Measurements from ENCODE around the gene AGRN.
"Not testable (repeated sequence)": the region's sequence is repeated elsewhere in the genome, so short reads cannot be mapped to it uniquely, and the experiment has no call there.

The AGRN gene

DNA sequence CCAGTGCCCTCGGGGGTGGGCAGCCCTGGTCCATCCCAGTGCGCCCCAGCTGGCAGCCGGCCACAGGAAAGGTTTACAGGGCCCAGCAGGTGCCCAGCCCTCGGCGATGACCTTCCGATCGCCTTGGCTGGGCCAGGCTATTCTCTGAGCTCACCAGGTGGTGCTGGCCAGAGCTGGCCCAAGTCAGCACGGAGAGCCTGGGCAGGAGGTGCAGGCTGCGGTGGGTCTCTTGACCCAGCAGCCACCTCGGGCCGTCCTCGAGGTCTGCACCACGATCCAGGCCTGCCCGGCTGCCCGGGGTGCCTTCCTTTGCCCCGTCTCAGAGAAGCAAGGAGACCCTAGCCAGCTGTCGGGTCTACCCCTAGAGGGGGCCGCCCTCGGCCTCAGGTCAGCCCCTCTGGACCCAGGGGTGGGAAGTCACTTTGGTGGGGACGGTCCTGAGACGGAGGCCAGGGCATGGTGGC lies 38.4 kb upstream of the AGRN start:
- no peak for DNase-seq

- DNase-seq: no peak
Observed at GRCh38 chr1:981955-982558, 37.9 kb upstream of the AGRN start, which contains the start of gene PERM1. Gene PERM1, minus strand, starts transcription at chr1:982093. Its CDS starts 1,064 bp downstream, at chr1:981029.

DNA sequence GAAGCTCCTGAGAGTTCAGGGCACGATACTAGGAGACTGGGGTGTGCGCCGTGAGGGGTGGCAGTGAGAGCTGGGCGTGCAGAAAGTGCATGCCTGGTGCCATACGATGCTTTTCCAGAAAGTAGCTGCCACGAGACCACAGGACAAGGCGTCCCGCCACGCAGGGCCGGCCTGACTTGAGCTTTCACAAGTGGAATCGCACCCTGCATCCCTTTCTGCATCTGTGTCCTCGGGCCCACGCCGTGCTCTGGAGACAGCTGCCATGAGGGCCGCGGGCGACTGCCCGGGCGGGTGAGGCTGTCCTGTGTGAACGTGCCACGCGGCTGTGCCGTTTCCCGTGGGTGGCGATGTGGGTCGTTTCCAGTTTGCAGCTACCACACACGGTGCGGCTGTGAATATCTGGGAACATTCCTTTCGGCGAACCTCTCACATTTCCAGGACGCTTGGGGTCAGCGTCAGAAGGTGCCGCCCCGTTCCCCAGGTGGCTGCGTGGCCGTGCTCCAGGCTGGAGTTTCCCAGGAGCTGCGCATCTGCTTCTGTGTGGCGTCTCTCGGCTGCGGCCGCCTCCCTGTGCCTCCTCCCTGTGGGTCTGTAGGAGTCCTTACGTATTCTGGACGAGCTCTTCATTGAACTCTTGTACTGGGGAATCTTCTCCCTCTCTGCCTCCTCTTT lies 37.0 kb upstream of the AGRN start:
- no peak for DNase-seq

DNA sequence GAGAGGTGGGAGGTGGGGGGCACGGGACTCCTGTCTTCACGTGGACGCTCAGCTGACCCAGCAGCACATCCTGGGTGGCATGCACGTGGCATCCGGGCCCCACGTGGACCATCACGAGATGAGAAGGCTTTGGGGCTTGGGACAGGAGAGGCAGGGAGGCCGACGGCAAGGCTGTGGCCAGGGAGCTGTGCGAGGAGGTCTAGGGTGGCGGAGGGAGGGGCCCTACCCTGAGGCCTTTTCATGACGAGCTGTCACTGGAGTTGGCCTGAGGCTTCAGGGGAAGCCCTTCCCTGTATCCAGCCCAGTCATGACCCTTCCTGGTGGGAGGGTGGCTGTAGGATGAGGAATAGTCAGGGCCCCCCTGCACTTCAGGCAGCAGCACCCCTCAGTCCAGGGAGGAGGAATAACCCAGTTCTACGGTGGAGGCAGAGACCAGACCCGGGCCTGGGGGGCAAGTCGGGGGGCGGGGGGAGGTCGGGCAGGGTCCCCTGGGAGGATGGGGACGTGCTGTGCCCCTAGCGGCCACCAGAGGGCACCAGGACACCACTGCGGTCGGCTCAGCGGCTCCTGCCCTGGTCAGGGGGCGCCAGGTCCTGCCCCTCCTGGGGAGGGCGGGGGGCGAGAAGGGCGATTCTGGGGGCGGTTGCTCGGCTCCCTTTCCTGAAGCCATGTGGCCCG lies 36.0 kb upstream of the AGRN start:
- DNase-seq: peak in 25 of 51 donors; percentile 6 to 66 (median 25)

DNA sequence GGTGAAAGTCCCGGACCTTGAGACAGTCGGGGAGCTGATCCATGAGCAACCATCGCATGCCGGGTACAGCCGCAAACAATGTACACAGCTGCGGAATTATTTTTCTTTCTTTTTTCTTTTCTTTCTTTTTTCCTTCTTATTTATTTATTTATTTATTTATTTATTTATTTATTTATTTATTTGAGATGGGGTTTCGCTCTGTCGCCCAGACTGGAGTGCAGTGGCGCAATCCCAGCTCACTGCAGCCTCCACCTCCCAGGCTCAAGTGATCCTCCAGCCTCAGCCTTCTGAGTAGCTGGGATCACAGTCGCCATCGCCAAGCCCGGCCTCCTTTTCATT lies 35.5 kb upstream of the AGRN start:
- DNase-seq: no peak

GRCh38 chr1:985126-985525 lies 34.8 kb upstream of the AGRN start:
- DNase-seq: no peak

DNA sequence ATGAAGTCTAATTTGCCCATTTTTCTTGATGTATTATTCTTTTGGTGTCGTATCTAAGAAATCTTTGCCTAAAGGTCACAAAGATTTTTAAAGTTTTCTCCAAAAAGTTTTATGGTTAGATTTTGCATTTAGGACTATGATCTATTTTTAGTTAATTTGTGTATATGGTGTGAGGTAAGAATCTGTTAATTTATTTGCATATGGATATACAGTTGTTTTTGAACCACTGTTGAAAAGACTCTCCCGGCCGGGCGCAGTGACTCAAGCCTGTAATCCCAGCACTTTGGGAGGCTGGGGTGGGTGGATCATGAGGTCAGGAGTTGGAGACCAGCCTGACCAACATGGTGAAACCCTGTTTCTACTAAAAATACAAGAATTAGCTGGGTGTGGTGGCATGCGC lies 31.9 kb upstream of the AGRN start:
- DNase-seq: not testable (repeated sequence)

DNA sequence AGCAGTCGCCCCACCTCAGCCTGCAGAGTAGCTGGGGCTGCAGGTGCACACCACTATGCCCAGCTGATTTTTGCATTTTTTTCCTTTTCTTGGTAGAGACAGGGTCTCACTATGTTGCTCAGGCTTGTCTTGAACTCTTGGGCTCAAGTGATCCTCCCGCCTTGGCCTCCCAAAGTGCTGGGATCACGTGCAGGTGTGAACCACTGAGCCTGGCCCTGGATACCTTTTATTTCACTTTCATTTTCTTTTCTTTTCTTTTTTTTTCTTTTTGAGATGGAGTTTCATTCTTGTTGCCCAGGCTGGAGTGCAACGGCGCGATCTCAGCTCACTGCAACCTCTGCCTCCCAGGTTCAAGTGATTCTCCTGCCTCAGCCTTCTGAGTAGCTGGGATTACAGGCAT lies 28.6 kb upstream of the AGRN start:
- DNase-seq: not testable (repeated sequence)

DNA sequence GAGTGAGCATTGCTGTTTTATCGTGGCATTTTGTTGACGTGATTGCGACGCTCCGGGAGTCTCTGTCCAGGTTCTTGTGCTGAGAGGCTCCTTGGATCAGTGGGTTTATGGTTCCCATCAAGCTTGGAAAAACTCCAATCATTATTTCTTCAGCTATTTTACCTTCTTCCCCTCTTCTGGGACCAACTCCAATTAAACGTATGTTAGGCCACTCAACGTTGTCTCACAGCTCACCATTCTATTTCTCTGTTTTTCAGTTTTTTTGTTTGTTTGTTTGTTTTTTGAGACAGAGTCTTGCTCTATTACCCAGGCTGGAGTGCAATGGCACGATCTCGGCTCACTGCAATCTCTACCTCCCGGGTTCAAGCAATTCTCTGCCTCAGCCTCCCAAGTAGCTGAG lies 28.0 kb upstream of the AGRN start:
- no peak for DNase-seq

GRCh38 chr1:992362-992761 lies 27.6 kb upstream of the AGRN start:
- no peak for DNase-seq

DNA sequence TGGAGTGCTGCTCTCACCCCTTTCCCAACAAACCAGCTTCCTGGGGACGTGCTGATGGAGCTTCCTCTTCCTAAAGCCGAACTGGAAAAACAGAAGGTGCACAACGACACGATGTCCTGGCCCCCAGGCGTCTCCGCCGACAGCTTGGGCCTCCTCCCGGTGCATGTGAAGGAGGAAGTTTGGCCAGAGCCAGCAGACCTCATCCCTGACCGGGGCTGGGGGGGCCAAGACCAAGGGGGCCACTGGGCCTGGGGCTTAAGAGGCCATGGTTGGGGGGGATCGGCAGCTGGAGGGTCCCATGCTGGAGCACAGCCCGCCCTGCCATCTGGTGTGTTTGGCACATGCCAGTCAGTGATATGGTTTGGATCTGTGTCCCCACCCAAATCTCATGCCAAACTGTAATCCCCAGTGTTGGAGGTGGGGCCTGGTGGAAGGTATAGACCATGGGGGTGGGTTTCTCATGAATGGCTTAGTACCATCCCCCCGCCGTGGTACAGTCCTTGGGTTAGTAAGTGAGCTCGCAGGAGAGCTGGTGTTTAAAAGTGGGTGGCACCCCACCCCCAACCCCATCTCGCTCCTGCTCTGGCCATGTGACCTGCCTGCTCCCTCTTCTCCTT lies 26.4 kb upstream of the AGRN start:
- no peak for DNase-seq

DNA sequence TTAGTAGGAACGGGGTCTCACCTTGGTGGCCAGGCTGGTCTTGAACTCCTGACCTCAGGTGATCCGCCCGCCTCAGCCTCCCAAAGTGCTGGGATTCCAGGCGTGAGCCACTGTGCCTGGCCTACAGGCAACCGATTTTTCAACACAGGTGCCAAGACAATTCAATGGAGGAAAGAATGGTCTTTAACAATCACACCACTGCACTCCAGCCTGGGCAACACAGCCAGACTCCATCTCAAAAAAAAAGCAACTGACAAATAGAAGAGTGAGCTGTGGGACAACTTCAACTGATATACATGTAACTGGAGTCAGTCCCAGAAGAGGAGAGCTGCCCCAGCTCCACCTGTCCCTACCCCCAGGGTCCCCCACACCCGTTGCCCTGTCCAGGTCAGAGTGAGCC lies 25.4 kb upstream of the AGRN start:
- DNase-seq: not testable (repeated sequence)

GRCh38 chr1:995665-996633 lies 24.0 kb upstream of the AGRN start:
- no peak for DNase-seq

DNA sequence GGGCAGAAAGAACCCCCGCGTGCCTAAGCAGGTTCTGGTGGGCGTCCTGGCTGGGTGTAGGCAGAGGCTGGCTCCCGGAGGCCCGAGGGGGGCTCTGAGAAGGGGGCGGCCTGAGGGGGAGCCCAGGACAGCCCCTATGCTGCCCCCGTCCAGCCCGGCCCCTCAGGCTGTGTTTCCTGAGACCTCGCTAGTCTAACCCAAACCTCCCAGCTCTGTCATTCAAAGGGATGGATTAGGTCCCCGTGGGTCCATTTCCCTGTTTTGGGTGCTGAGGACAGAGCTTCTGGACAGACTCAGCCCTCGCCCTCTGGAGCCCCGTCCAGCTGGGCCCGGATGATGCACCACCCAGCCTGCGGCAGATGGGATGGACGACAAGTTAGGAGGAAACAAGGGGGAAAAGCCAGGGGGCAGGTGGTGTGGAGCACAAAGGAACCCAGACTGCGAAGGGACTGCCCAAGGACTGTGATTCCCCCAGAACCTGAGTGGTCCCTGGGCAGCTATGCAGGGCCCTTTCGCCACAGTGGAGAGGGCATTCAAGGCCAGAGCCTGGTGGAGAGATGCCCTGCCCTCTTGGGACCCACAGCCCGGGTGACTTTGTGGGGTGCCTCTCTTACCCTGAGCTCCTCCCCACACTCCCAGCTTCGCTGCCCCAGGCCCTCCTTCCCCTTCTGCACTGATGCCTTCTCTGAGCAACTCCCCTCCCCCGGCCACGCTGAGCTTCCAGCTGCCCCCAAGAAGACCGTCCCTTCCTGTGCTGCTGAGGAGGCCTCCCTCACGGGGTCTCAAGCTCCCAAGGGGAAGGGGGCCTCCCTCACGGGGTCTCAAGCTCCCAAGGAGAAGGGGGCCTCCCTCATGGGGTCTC lies 22.8 kb upstream of the AGRN start:
- DNase-seq: no peak

- DNase-seq: no peak
Observed at GRCh38 chr1:997713-997992, 22.3 kb upstream of the AGRN start.

- DNase-seq: no peak
Observed at GRCh38 chr1:997993-998744, 21.8 kb upstream of the AGRN start.

DNA sequence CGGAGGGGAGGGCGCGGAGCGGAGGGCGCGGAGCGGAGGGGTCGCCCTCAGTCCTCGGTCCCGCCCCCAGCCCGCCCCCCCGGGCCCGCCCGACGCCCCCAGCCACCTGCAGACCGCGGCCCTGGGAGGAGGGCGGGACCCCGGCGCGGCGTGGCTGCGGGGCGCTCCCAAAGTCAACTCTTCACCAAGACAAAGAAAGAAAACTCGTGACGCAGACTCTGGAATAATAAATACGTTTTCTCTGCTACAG lies 21.2 kb upstream of the AGRN start:
- no peak for DNase-seq

GRCh38 chr1:998995-999724 lies 20.8 kb upstream of the AGRN start:
- DNase-seq: peak in 3 of 51 donors; percentile 30 to 44 (median 35)

DNA sequence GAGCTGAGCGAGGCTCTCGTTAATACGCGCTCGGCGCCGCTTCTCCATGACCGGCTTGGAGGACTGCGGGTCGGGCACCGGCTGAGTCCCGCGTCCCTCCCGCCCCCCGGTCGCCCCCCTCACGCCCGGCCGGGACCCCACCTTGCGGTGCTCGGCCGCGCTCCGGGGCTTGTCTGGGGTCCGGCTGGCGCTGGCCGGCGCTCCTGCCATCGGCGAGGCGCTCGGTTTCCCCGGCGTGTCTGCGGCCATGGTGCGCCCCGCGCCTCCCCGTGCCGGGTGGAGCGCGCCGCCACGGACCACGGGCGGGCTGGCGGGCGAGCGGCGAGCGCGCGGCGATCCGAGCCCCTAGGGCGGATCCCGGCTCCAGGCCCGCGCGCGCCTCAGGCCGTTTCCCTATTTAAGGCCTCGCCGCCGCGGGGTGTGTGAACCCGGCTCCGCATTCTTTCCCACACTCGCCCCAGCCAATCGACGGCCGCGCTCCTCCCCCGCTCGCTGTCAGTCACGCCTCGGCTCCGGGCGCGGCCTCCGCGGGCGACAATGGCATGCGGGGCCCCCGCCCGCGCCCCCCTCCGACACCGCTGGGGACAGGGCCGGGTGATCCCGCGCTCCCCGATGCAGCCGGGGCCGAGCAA lies 20.1 kb upstream of the AGRN start, which contains the start of gene HES4:
Gene HES4, minus strand, starts transcription at position 373 of the 632 bp plus-strand sequence. Its CDS starts 124 bp downstream, at position 249.
- DNase-seq: peak in 45 of 51 donors; percentile 26 to 87 (median 74)

All from hypothalamus (tissue), 51 donors.